Breast epithelium (tissue), 4 donors: Measurements from ENCODE around the gene HSH2D. TPM values are rescaled to one million over a fixed set of nuclear protein-coding genes. Genes with fewer than 3 reads are reported as not detected.
"Not testable (repeated sequence)": the region's sequence is repeated elsewhere in the genome, so short reads cannot be mapped to it uniquely, and the experiment has no call there.

Experiments
- DNase-seq, 2 donors: peaks; one replicate each; pipeline ENCODE4 v3.0.0-alpha.2; 2019; ENCODE audit warnings: low spot score in 2 of 2
- H3K27ac ChIP-seq, 2 donors: fragments of 200-600 bp; sonication (generic) in 1 of 2; one replicate each; pipeline ENCODE4 v1.5.1; 2016 to 2019; ENCODE audit warnings: mild to moderate bottlenecking in 1 of 2
- H3K27me3 ChIP-seq, 2 donors: fragments of 200-600 bp; sonication (generic) in 1 of 2; one replicate each; pipeline versions ENCODE4 v1.5.1 to v1.6.0; 2017 to 2019; ENCODE audit warnings: control low read depth in 1 of 2, mild to moderate bottlenecking in 1 of 2
- H3K36me3 ChIP-seq: fragments of 200-600 bp; one replicate; pipeline ENCODE4 v1.5.1; 2019
- H3K4me1 ChIP-seq, 2 donors: fragments of 200-600 bp; sonication (generic); one replicate each; pipeline ENCODE4 v1.5.1; 2016 to 2019; ENCODE audit warnings: control low read depth in 1 of 2
- H3K4me3 ChIP-seq, 3 donors: fragments of 200-600 bp; sonication (generic); 1 replicate in 2 of 3; 2 replicates in 1 of 3; pipeline ENCODE4 v1.5.1; 2016 to 2019; ENCODE audit warnings: mild to moderate bottlenecking in 3 of 3, moderate library complexity in 2 of 3
- H3K9me3 ChIP-seq, 2 donors: fragments of 200-600 bp; sonication (generic) in 1 of 2; one replicate each; pipeline ENCODE4 v1.5.1; 2016 to 2019; ENCODE audit warnings: control low read depth in 1 of 2
- CTCF ChIP-seq, 3 donors: fragments of 450-650 bp; IDR thresholded peaks; one replicate each; pipeline ENCODE4 v1.5.1; 2016 to 2017; ENCODE audit warnings: antibody characterized with exemption in 3 of 3, mild to moderate bottlenecking in 3 of 3, moderate library complexity in 3 of 3
- POLR2A ChIP-seq: fragments of 450-650 bp; IDR thresholded peaks from one replicate; pipeline ENCODE4 v1.6.1; 2016; ENCODE audit warnings: antibody characterized with exemption, mild to moderate bottlenecking, moderate library complexity
- POLR2AphosphoS5 ChIP-seq, 3 donors: sonication (generic); formaldehyde crosslinking; IDR thresholded peaks; one replicate each; pipeline ENCODE4 v1.6.1; 2017; ENCODE audit warnings: antibody characterized with exemption in 3 of 3
- intact Hi-C: fragments of 100-400 bp; cut with DNase I; formaldehyde crosslinking; loops from one replicate; pipeline ENCODE4 v1.15.1; 2023; ENCODE audit warnings: low total_unique reads
- total RNA-seq, 3 donors: library from RNA; depleted of rRNA; stranded (reverse); fragments of >200 nt; gene quantifications; one replicate each; pipeline ENCODE4 v1.1.0, GENCODE V29; 2016

Gene HSH2D
- total RNA-seq, 3 donors from 2014 or later = 0.16 to 5.7 (median 5.6) TPM

GRCh38 chr19:16115301-16116039 lies 28.0 kb upstream of the HSH2D start:
- no peak for DNase-seq
- intact Hi-C loops = no loop called here
- no peaks in the 10 kb centered on the region for H3K27me3 ChIP-seq
- H3K4me1 ChIP-seq = peaks cover 5 to 9% of the 10 kb centered on the region in 2 donors
- H3K4me3 ChIP-seq = no peak overlapping the region
- no peaks in the 10 kb centered on the region for H3K36me3 ChIP-seq
- no peak for TF ChIP-seq CTCF (IDR thresholded peaks at IDR 0.05)
- no peak for TF ChIP-seq POLR2A
- no peak for TF ChIP-seq POLR2AphosphoS5 (IDR thresholded peaks at IDR 0.05)
- H3K9me3 ChIP-seq = no peaks in the 10 kb centered on the region
- no peak overlapping the region for H3K27ac ChIP-seq

DNA sequence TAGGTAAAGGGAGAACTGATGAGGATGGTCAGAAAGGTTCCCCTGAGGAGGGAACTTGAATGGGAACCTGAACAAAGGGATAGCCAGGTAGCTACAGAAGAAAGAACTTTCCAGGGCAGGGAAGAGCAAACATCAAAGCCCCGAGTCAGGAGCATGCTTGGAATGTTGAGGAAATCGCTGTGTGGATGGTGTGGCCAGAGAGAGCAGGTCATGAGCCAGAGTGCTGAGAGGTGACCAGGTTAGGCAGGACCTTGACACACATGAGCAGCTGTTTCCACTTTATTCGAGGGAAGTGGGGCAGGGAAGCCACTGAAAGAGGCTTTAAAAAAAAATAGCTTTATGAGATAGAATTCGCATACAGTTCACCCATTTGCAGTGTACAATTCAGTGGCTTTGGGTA lies 27.4 kb upstream of the HSH2D start:
- no peak for DNase-seq
- no peak overlapping the region for H3K27ac ChIP-seq
- H3K27me3 ChIP-seq = no peaks in the 10 kb centered on the region
- H3K4me3 ChIP-seq = no peak overlapping the region
- peaks cover 5 to 9% of the 10 kb centered on the region in 2 donors for H3K4me1 ChIP-seq
- intact Hi-C loops = no loop called here
- H3K9me3 ChIP-seq = no peaks in the 10 kb centered on the region
- no peaks in the 10 kb centered on the region for H3K36me3 ChIP-seq
- no peak for TF ChIP-seq CTCF (IDR thresholded peaks at IDR 0.05)
- no peak for TF ChIP-seq POLR2AphosphoS5 (IDR thresholded peaks at IDR 0.05)
- no peak for TF ChIP-seq POLR2A

- H3K9me3 ChIP-seq = no peaks in the 10 kb centered on the region
- no peak for TF ChIP-seq POLR2A
- TF ChIP-seq POLR2AphosphoS5 (IDR thresholded peaks at IDR 0.05) = no peak
- no peak for TF ChIP-seq CTCF (IDR thresholded peaks at IDR 0.05)
- no peaks in the 10 kb centered on the region for H3K36me3 ChIP-seq
- H3K27me3 ChIP-seq = no peaks in the 10 kb centered on the region
- no peak overlapping the region for H3K4me3 ChIP-seq
- intact Hi-C loops = no loop called here
- peaks cover 3 to 6% of the 10 kb centered on the region in 2 donors for H3K4me1 ChIP-seq
- no peak overlapping the region for H3K27ac ChIP-seq
- no peak for DNase-seq
Measured at GRCh38 chr19:16117594-16118033, 25.9 kb upstream of the HSH2D start.

GRCh38 chr19:16118489-16119033 lies 24.9 kb upstream of the HSH2D start:
- TF ChIP-seq POLR2AphosphoS5 (IDR thresholded peaks at IDR 0.05) (no peak), CTCF (IDR thresholded peaks at IDR 0.05) (no peak), POLR2A (no peak)
- H3K9me3 ChIP-seq = no peaks in the 10 kb centered on the region
- no peak overlapping the region for H3K27ac ChIP-seq
- H3K4me3 ChIP-seq = no peak overlapping the region
- intact Hi-C loops = no loop called here
- H3K4me1 ChIP-seq = no peaks in the 10 kb centered on the region
- H3K27me3 ChIP-seq = no peaks in the 10 kb centered on the region
- DNase-seq = no peak
- H3K36me3 ChIP-seq = no peaks in the 10 kb centered on the region

DNA sequence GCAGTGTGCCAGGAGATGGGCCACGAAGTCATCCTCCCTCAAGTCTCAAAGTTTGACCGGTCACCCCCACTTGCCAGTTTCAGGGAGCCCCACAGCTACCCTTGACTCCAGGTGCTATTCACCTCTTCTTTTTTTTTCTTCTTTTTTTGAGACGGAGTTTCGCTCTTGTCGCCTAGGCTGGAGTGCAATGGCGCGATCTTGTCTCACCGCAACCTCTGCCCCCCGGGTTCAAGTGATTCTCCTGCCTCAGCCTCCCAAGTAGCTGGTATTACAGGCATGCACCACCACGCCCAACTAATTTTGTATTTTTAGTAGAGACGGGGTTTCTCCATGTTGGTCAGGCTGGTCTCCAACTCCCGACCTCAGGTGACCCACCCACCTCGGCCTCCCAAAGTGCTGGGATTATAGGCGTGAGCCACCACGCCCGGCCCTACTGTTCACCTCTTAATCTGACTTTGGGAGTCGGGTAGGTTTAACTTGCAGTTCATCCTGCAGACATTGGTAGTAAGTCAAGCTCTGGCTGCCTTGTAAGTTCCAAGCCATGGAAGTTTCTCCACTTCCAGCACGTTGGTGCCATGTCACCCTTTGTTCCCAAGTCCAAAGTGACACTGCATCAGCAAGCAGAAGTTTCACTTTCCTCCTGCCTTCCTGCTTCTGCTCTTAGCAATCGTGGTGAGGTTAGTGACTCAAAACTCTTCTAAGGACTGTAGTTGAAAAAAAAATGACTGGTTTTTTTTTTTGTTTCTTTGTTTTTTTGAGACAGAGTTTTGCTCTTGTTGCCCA lies 24.2 kb upstream of the HSH2D start:
- H3K9me3 ChIP-seq, H3K27ac ChIP-seq, DNase-seq, intact Hi-C loops, H3K27me3 ChIP-seq, H3K36me3 ChIP-seq, H3K4me3 ChIP-seq, H3K4me1 ChIP-seq: not testable (repeated sequence)
